Erythroblast (primary cell): ENCODE measurements around the gene SEC24B.

ENCODE experiments used
- DNase-seq, 2 experiments: peaks; one replicate each; lab custom pipeline; 2025; lab: John Stamatoyannopoulos, UW
- GATA1 ChIP-seq: IDR thresholded peaks from 2 replicates; pipeline ENCODE4 v1.6.1; 2011; ENCODE audit warnings: low read depth, mild to moderate bottlenecking, control low read depth, low read length, moderate library complexity
- POLR2A ChIP-seq: IDR thresholded peaks from 2 replicates; pipeline ENCODE4 v1.6.1; 2011; ENCODE audit warnings: mild to moderate bottlenecking, low read length

The SEC24B gene

DNA sequence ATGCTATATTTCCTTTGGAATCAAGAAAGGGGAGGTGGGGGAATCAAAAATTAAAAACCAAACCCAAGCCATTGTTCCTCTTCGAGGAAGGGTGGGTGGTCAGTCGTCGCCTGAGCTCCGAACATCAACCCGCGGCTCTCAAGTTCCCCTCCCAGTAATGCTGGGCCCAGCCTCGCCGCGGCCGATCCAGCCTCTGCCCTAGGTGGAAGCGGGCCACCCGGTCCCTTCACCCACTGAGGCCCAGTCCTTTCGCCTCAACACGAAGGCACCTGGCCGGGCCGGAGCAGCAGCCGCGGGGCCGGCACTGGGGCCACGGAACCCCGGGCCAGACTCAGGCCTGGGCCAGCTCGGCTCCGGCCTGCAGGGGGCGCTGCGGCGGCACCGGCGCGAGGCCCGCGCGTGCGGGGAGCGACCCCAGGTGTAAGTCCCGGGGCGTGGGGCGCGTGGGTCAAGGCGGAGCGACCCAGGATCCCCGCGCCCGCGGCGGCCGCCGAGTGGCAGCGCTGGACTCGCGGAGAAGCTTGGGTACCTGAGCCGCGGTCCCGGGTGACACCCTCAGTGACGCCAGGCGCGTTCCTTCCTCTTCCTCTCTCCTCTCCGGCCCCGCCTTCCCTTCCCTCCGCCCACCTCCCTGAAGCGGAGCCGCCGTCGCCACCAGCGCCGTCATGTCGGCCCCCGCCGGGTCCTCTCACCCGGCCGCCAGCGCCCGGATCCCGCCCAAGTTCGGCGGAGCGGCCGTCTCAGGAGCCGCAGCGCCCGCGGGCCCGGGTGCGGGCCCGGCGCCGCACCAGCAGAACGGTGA, at the start of gene SEC24B:
Gene SEC24B, plus strand, starts transcription at position 611 of the 802 bp plus-strand sequence. Its CDS starts 55 bp downstream, at position 666.
- peak; percentile 90 to 96 for DNase-seq
- TF ChIP-seq POLR2A: peak; percentile 69
- TF ChIP-seq GATA1: no peak

DNA sequence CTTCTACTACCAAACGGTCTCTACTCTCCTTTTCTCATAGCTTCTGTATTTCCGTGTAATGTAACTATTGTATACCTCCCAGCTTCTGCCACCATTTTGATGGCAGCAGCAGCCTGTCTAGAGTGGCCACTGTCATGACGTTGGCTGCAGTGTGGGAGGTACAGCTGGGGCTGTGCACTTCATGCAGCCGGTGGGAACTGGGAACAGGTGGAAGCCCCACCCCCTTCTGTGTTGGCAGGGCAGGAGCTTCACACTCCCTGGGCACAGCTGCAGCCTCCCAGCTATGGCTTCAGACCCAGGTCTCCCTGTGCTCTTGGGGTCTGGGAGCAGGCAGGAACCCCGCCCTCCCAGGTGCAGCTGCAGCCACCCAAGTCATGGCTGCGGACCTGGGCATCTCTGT, 49.8 kb upstream of the SEC24B start:
- no peak for DNase-seq
- TF ChIP-seq POLR2A: no peak

DNA sequence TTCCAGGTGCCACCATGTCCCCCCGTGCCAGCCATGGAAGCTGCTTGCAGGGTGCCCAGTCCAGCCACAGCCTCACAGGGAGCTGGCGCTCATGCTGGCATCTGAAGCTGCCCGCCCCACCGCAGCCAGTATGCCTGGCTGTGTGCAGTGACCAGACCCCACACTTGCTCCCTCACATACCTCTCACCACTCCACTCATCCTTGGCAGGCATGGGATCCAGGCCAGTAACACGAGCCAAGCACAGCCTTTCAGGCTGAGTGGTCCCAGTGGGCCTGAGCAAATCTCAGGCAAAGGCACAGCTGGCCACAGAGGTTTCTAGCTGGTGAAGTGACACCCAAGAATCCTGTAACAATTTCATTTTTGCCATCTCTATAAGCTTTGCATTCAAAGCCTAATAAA, 48.4 kb upstream of the SEC24B start:
- TF ChIP-seq GATA1: no peak
- no peak for TF ChIP-seq POLR2A
- no peak for DNase-seq

DNA sequence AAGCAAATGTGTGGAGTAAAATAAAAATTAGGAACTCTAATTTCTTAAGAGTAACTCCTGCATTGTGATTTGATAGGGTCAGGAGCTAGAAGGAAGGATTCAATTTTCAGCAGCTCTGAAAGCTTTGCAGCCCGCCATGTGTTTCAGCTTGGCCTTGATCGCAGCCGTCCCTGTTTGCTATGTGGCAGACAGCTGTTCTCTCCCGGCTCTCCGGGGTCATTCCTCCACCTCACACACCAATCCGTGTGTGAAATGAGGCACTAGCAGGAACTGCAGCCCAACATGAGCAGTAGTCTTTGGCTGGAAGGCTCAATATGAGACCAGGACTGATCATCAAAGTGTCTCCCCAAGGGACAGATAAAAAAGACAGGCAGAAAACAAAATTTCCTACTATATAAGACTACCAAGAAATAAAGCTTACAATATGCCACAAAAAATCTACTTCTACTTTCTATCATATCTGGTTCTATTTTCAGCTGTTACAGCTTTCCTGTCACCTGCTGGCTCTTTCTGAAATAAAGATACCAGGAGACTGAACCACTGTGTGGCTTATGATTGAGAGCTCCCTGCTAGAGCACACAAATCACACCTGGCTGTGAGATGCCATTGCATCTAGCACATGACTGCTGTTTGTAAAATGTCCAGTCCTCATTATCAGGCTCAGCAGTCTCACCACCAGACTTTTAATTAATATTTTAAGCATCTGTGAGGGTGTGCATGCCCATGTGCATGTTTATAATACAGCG, 44.1 kb upstream of the SEC24B start:
- no peak for DNase-seq
- TF ChIP-seq POLR2A (no peak), GATA1 (no peak)

DNA sequence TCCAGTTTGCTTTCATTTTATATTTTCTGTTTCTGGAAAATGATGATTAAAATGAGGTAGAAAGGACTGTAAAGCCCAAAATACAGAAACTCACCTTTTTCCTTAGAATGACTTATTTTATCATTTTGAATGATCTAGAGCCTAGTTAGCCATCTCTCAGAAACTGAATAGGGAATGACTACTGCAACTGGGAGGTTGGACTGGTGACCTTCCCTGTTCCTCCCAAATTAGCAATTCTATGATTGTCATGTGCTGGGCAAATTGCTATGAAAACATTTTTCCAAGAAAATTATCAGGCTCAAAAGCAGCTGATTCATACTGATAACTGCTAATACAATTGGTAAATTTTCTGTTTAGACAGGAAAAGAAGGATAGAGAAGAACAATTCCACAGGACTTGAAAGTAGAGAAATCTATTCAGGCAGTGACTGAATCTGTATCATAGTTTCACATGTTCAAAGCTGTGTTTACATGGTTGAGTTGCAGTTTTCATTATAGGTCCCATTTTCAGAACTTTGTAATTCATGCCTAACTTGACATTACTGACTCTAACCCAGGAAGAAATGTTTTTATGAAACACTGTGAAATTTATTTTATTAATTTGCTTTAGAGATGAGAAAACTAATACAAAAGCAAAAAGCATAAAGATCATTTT, 43.4 kb upstream of the SEC24B start:
- DNase-seq: no peak
- no peak for TF ChIP-seq GATA1
- no peak for TF ChIP-seq POLR2A

DNA sequence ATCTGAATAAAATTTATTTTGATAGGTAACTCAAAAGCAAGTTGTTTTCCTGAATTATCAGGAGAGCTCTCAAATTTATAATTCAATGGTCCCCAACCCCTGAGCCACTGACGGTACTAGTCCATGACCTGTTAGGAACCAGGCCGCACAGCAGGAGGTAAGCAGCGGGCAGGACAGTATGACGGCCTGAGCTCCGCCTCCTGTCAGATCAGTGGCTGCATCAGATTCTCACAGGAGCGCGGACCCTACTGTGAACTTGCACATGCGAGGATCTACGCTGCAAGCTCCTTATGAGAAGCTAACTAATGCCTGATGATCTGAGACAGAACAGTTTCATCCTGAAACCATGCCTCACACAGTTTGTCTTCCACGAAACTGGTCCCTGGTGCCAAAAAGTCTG, 37.9 kb upstream of the SEC24B start:
- no peak for DNase-seq
- TF ChIP-seq POLR2A (no peak), GATA1 (no peak)

DNA sequence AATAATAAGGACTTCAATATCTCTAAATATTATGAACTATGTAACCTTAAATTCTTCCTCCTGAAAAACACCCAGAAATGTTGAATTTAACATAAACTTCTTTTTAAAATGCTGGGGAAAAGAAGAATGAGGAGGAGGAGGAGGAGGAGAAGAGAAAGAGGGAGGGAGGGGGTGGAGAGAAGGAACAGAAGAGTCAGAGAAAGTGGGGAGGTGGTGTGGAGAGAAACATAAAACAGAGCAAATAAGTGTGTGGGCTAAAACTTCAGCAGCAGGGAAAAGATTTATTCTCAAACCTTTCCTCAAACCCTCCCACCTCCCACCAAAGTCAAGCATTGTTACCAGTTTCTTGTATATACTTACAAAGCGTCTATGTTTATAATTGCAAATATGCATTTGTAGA, 34.7 kb upstream of the SEC24B start:
- TF ChIP-seq POLR2A: no peak
- no peak for TF ChIP-seq GATA1
- DNase-seq: no peak

DNA sequence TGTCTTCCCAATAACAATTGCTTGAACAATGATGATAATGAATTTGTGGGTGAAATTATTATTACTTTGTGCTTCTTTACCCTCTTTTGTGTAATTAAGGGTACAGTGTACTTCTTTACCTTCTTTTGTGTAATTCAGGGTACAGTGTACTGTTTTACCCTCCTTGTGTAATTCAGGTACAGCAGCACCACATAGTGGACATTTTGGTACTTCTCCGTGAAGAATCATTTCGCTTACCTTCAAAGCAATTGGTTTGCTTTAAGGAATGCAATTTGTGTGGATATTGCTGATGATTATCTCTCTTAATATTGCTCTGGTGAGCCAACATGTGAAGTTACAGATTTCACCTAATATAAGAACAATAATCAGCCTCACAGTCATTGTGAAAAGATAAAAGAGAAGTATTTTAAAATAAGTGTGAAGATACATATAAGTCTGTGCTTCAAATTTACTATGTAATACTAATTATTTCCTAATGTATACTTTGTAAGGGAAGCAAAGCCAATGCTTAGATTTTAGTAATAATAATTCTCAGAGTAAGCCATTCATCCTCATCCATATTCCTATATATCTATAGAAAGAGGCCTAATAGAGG, 27.2 kb upstream of the SEC24B start:
- peak; percentile 51 to 61 for DNase-seq
- TF ChIP-seq POLR2A (no peak), GATA1 (no peak)

DNA sequence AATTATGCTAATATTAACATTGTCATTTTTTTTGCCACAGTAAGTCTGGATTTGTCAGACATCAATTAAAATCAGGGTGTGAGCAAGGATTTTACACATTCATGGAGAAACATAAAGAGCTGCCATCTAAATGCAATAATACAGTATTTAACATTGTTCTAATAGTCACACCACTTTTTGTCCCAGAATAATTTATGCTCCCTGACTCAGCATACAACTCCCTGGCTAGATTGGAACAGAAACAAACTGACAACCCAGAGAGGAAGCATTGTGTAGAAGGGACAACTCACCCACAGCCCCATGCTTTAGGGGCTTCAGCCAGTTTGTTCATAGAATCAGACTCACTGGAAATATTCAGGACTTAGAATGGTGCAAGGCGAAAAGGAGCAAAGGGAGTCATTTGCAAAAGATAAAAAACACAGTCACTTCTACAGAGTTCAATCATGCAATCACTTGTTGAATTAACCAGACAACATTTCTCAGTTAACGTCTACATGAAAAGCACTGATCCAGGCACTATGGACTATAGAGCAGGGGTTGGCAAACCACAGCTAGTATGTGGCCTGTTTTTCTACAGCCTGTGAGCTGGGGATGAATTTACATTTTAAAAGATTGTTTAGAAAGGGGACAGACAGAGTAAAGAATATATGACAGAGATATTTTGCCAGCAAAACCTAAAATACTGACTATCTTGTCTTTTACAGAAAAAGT, 26.4 kb upstream of the SEC24B start:
- TF ChIP-seq POLR2A (no peak), GATA1 (no peak)
- no peak for DNase-seq

DNA sequence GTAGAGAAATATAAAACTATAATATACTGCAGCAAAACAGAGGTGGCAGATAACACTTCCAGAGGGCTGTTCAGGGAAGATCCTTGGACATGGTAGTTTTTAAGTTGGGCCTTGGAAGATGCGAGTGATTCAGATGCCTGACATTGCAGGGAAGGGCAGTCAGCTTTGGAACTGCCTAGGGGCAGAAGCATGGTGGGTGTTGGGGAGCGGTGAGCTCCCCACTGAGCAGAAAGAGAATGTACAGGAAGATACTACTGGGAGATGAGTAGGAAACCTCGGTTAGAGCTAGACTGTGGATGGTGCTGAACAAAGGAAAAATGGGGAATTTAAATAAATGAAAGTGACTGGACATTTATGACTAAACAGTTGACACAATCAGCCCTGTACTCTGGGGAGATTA, 24.9 kb upstream of the SEC24B start:
- no peak for DNase-seq
- TF ChIP-seq POLR2A: no peak
- no peak for TF ChIP-seq GATA1

DNA sequence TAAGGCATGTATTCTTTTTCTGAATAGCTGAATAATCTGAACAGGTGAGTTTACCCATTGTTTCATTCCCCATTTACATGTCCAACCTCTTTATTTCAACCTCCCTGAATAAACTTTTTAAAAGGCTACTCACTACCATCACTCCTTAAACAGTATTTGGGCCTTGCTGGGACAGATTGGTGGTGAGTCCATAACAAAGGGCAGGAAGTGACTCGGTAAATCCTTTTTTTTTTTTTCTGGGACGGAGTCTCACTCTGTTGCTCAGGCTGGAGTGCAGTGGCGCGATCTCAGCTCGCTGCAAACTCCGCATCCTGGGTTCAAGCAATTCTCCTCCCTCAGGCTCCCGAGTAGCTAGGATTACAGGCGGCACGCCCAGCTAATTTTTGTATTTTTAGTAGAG, 23.4 kb upstream of the SEC24B start:
- DNase-seq: no peak
- TF ChIP-seq POLR2A: no peak
- TF ChIP-seq GATA1: no peak

DNA sequence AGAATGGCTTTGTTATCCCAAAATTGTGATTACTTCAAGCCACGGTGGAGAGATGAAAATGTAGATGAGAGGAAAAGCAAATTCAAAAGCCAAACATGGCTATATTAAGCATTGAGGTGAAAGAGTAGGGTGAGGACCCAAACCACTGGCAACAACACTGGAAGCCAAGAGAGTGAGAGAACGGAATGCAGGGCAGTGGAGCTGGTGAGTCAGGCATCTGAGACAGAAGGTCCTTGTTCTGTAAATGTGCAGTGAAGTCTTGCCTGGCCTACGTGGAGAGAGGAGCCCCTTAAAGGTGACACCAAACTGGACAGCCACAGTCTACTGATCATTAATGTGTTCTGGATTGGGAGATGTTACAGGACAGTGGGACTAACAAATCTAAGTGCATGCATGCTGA, 22.8 kb upstream of the SEC24B start:
- DNase-seq: no peak
- TF ChIP-seq POLR2A (no peak), GATA1 (no peak)

DNA sequence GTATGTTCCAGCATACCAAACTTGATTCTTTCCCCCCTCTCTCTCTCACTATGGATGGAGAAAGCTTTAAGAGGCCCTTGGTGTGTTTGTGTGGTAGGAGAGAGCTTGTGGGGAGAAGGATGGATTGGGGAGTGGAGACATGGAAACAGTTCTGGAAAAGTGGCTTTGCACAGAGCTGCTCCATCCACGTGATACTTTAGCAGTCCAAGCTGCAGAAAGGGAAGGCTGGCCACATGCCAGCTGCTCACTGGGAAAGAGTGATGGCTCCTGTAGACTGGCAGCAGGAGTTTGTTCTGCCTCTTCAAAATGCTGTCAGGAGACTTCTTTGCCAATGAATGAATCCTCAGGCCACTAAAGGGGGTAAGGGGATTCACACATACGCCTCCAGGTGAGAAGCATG, 21.7 kb upstream of the SEC24B start:
- DNase-seq: no peak
- TF ChIP-seq GATA1 (no peak), POLR2A (no peak)
